Activated naive CD4-positive, alpha-beta T cell treated with Interleukin-2 at 50 U/mL for 16 hours (primary cell): ENCODE results near the gene DROSHA.
"Not testable (repeated sequence)": the region's sequence is repeated elsewhere in the genome, so short reads cannot be mapped to it uniquely, and the experiment has no call there.

Source experiments
- DNase-seq: peaks from one replicate; pipeline ENCODE4 v3.0.0-alpha.2; 2020

Gene DROSHA, protein sequence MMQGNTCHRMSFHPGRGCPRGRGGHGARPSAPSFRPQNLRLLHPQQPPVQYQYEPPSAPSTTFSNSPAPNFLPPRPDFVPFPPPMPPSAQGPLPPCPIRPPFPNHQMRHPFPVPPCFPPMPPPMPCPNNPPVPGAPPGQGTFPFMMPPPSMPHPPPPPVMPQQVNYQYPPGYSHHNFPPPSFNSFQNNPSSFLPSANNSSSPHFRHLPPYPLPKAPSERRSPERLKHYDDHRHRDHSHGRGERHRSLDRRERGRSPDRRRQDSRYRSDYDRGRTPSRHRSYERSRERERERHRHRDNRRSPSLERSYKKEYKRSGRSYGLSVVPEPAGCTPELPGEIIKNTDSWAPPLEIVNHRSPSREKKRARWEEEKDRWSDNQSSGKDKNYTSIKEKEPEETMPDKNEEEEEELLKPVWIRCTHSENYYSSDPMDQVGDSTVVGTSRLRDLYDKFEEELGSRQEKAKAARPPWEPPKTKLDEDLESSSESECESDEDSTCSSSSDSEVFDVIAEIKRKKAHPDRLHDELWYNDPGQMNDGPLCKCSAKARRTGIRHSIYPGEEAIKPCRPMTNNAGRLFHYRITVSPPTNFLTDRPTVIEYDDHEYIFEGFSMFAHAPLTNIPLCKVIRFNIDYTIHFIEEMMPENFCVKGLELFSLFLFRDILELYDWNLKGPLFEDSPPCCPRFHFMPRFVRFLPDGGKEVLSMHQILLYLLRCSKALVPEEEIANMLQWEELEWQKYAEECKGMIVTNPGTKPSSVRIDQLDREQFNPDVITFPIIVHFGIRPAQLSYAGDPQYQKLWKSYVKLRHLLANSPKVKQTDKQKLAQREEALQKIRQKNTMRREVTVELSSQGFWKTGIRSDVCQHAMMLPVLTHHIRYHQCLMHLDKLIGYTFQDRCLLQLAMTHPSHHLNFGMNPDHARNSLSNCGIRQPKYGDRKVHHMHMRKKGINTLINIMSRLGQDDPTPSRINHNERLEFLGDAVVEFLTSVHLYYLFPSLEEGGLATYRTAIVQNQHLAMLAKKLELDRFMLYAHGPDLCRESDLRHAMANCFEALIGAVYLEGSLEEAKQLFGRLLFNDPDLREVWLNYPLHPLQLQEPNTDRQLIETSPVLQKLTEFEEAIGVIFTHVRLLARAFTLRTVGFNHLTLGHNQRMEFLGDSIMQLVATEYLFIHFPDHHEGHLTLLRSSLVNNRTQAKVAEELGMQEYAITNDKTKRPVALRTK (N-terminal part only)

DNA sequence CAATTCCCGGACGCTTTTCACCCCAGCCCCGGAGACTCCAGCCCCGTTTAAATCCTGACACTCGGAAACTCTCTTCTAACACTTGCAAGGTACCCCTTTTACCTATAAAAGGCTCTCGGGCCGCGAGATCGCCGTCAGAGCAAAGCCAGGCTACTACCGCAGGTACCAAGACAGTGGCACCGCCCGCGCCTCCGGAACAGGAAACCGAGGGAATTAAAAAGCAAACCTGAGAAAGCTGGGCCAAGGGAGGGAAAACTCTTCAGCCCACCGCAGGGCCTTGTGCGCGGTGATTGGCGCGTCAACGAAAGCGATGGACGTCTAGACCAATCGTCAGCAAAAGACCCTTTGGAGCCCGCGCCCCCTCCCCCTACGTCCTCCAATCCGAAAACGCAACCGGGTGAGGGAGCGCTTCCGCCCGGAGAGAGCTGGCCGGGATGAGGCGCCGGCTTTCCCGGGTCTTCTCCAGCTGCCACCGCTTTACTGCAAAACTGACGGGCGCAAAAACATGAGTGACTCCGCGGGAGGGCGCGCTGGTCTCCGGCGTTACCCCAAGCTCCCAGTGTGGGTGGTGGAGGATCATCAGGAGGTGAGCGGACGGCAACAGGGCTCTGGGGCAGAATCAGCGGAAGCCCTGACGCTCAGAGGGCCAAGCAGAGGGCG is at the start of gene DROSHA, which contains the start of gene C5orf22:
DROSHA (minus strand) TSS at position 206 of the 660 bp plus-strand sequence. CDS start 3,034 bp downstream, outside the sequence.
C5orf22 (plus strand) TSS at position 414 of the 660 bp plus-strand sequence; CDS start at position 506, 92 bp downstream.
- peak; percentile 93 for DNase-seq

- DNase-seq = no peak
Observed at GRCh38 chr5:31579558-31579957, 47.7 kb upstream of the DROSHA start.

- no peak for DNase-seq
Observed at GRCh38 chr5:31577438-31577837, 45.5 kb upstream of the DROSHA start.

DNA sequence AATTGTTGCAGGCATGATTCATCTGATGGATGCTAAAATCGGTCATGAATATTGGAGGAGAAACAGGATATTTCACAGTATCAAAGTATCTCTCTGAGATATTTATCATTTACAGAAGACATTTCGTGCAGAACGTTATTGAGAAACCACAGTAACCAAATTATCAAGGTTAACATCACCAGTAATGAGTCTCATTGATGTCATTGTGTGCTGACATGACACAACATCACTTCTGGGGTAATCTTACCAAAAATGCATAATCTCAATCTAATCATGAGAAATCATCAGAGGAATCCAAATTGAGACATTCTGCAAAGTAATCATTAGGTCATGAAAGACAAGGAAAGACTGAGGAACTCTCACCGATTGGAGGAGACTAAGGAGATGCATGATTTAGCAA is 42.9 kb upstream of the DROSHA start:
- no peak for DNase-seq

GRCh38 chr5:31573494-31574142 is 41.7 kb upstream of the DROSHA start:
- no peak for DNase-seq

- DNase-seq = no peak
Observed at GRCh38 chr5:31569068-31569467, 37.2 kb upstream of the DROSHA start.

DNA sequence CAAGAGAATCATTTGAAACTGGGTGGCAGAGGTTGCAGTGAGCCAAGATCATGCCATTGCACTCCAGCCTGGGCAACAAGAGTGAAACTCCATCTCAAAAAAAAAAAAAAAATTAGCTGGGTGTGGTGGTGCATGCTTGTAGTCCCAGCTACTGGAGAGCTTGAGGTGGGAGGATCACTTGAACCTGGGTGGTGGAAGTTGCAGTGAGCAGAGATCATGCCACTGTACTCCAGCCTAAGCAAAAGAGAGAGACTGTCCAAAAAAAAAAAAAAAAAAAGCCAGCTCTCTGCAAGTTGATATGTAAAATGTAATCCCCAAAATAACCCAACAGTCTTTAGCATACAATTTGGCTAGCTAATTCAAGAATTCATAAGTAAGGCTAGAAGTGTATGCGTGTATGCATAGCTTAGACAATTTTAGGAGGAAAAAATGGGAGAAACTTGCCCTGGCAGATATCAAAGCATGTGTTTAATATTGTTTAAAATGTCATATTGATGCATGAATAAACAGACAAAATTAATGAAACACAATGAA is 36.5 kb upstream of the DROSHA start:
- DNase-seq = no peak

GRCh38 chr5:31566362-31566761 is 34.5 kb upstream of the DROSHA start:
- not testable (repeated sequence) for DNase-seq

GRCh38 chr5:31563216-31563615 is 31.3 kb upstream of the DROSHA start:
- DNase-seq = no peak

- no peak for DNase-seq
Observed at GRCh38 chr5:31561946-31562345, 30.1 kb upstream of the DROSHA start.

DNA sequence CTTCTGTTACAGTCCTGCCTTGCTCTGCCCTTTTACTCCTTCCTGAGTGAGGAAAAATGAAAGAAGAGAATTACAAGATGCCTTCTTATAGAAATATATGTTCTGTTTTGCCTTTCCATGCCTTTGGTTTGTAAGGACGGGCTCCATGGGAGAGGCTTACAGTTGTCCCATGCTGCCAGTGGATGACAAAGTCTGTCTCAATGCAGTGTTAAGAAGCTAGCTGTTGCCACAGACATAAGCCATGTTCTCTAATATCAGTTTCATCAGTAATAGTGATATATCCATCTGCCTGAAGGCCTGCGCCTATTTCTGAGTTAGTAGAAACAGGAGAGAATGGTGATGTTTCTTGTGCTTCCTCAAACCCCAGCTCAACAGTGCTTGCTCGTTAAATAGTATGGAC is 28.0 kb upstream of the DROSHA start:
- no peak for DNase-seq

DNA sequence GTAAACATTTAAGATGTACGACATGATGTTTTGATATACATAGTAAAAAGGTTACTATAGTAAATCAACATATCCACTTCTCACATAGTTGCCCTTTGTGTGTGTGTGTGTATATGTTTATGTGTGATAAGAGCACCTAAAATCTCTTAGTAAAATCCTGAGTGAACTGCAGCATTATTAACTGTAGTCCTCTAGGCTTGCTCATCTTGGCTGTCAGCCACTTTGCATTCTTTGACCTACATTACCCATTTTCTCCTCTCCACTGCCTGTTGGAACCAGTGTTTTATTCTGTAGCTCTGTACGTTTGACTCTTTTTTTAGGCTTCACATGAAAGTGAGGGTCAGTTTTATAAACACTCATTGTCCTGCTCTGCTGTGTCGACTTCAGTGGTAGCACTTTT is 24.6 kb upstream of the DROSHA start:
- no peak for DNase-seq

GRCh38 chr5:31554552-31554951 is 22.7 kb upstream of the DROSHA start:
- DNase-seq = no peak

- no peak for DNase-seq
Observed at GRCh38 chr5:31553863-31554262, 22.0 kb upstream of the DROSHA start.

- no peak for DNase-seq
Observed at GRCh38 chr5:31551878-31552277, 20.0 kb upstream of the DROSHA start.

- DNase-seq = peak; percentile 33
Observed at GRCh38 chr5:31549114-31549513, 17.2 kb upstream of the DROSHA start.

GRCh38 chr5:31537851-31538250 is 6.0 kb upstream of the DROSHA start:
- no peak for DNase-seq

DNA sequence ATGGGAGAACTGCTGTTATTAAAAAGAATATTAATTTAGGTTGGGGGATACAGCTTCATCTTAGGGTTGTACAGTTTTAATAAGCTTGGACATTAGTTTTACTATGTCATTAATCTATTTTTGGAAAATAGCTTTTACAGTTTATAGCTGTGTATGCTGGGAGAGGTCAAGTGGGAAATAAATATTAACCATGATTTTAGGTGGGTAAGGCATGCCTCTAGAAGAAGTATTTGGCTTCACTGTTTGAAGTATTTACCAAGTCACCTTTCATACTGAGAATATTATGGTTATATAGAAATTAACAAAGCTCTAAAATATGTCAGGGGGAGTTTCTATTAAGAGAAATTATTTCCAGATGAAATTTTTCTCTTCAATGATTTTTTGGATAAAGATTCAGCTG is 5.5 kb upstream of the DROSHA start:
- no peak for DNase-seq

GRCh38 chr5:31536873-31537272 is 5.0 kb upstream of the DROSHA start:
- DNase-seq = no peak

- no peak for DNase-seq
Observed at GRCh38 chr5:31534527-31535046, 2.7 kb upstream of the DROSHA start.

GRCh38 chr5:31531543-31531887 is 378 bp downstream of the DROSHA start:
- peak; percentile 22 for DNase-seq
